ENCODE results near the gene RILPL1.

GRCh38 chr12:123520567-123521474, 12.7 kb downstream of the RILPL1 start:
- TF ChIP-seq, protein P1, sequence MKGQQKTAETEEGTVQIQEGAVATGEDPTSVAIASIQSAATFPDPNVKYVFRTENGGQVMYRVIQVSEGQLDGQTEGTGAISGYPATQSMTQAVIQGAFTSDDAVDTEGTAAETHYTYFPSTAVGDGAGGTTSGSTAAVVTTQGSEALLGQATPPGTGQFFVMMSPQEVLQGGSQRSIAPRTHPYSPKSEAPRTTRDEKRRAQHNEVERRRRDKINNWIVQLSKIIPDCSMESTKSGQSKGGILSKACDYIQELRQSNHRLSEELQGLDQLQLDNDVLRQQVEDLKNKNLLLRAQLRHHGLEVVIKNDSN (IDR thresholded peaks at IDR 0.05), result no peak
- TF ChIP-seq EP300 (IDR thresholded peaks at IDR 0.05; ENCODE audit: borderline replicate concordance) (no peak), YY1 (IDR thresholded peaks at IDR 0.05; ENCODE audit: low read depth) (no peak), CREB1 (IDR thresholded peaks at IDR 0.05; ENCODE audit: low read depth) (no peak), MAX (IDR thresholded peaks at IDR 0.05) (no peak), REST (IDR thresholded peaks at IDR 0.05; ENCODE audit: low read depth) (no peak), TEAD4 (IDR thresholded peaks at IDR 0.05) (no peak), TAF1 (IDR thresholded peaks at IDR 0.05; ENCODE audit: low read depth) (no peak), NFIC (IDR thresholded peaks at IDR 0.05) (no peak)
